HG03060 (cell line): ENCODE measurements around the gene FER1L5.

Source experiments
- ATAC-seq: cut with Tn5 transposase; IDR thresholded peaks from one replicate; pipeline ENCODE4 v1.9.1; 2021; ENCODE audit warnings: low read depth, moderate number of reproducible peaks; ENCODE audit not compliant: unreplicated experiment

The FER1L5 gene

GRCh38 chr2:96694279-96694678, 51.7 kb downstream of the FER1L5 start:
- no peak for ATAC-seq

- no peak for ATAC-seq
Observed at GRCh38 chr2:96694816-96695455, 52.4 kb downstream of the FER1L5 start.

DNA sequence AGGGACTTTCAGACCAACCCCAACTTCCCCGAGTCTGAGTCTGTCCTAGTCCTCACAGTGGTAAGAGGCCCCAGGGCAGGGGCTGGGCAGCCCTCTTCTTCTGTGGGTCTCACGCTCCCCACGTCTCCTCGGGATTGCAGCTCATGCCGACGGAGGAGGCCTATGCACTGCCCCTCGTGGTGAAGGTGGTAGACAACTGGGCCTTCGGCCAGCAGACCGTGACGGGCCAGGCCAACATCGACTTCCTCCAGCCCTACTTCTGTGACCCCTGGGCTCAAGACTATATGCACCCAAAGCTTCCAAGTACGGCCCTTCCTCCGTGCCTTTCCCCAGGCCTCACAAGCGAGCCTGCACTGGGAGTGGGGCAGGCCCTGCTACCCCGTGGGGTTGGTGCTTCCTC, 53.0 kb downstream of the FER1L5 start:
- ATAC-seq, result no peak

DNA sequence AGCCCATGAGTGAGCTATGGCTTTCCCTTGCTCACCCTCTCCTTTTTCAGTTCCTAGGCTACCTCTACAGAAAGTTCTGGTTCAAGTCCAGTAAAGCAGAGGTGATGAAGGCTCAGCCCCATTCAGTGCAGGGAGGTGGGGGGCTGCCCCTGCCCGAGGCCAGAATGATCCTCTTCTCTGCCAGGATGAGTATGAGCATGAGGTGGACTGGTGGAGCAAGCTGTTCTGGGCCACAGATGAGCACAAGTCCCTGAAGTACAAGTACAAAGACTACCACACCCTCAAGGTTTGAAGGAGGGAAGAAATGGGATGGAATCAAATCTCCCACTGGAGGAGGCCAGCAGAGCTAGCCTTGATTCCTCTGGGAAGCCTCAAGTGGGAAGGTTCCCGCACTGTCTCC, 54.9 kb downstream of the FER1L5 start:
- ATAC-seq, result no peak

DNA sequence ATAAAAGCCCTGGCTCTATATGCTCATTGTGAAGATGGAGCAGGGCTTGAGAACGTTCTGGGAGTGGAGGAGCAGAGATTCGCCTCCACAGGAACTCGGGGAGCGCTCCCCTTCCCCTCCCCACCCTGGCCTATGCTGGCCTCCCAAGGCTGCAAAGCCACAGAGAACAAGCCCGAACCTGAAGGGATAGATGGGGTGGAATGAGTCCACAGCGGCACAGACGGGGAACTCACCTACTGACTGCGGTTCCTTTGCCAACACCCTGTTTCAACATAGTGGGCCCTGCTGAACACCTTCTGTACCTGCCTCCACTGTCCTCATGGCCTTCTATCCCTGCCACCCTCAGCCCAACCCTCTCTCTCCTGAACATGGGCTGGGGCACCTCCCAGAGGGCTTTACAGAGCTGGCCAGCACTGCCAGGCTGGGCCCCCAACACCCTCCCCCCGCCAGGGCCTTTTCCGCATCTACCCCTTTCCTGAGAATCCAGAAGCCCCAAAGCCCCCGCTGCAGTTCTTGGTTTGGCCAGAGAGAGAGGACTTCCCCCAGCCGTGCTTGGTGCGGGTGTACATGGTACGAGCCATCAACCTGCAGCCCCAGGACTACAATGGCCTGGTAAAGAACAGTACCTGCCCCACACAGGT, 55.8 kb downstream of the FER1L5 start:
- ATAC-seq, result no peak

- no peak for ATAC-seq
Observed at GRCh38 chr2:96699021-96699420, 56.5 kb downstream of the FER1L5 start.

DNA sequence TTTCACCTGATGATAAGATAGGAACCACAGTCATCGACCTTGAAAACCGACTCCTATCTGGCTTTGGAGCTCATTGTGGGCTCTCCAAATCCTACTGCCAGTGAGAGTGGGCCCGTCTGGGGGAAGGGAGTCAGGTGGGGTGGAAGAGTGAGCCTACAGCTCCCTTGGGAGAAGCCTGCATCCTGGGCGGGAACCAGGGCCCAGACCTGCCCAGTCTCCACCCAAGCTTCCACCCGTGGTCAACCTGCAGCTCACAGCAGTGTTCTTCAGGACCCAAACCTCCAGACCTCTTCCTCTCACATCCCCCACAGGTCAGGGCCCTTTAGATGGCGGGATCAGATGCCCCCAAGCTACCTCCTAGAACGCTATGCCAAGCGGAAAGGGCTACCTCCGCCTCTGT, 57.1 kb downstream of the FER1L5 start:
- no peak for ATAC-seq

GRCh38 chr2:96700086-96700485, 57.5 kb downstream of the FER1L5 start:
- ATAC-seq, result no peak

GRCh38 chr2:96701636-96702035, 59.1 kb downstream of the FER1L5 start:
- no peak for ATAC-seq

GRCh38 chr2:96702098-96702785, 59.7 kb downstream of the FER1L5 start:
- ATAC-seq, result no peak

DNA sequence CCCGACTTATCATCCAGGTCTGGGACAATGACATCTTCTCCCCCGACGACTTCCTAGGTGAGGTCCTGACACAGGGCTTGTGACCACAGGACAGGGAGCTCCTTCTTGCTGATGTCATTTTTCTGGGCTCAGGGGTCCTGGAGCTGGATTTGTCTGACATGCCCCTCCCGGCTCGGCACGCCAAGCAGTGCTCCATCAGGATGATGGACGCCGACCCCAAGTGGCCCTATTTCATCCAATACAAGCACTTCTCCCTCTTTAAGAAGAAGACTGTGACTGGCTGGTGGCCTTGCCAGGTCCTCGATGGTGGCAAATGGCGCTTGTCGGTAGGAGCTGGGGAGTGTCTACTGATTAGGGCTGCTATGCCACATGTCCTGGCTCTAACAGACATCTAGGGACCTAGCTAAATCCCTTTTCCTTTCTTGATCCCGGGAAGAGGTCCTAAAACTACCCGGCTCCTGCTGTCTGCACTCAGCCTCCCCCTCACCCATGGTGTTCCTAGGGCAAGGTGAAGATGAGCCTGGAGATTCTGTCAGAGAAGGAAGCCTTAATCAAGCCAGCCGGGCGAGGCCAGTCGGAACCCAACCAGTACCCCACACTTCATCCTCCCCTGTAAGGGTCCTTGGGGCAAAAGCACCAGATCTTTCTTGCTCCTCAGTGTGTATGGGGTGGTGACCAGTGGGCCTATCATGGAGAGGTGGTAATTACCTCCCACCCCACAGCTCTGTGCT, 60.6 kb downstream of the FER1L5 start:
- ATAC-seq, result no peak

DNA sequence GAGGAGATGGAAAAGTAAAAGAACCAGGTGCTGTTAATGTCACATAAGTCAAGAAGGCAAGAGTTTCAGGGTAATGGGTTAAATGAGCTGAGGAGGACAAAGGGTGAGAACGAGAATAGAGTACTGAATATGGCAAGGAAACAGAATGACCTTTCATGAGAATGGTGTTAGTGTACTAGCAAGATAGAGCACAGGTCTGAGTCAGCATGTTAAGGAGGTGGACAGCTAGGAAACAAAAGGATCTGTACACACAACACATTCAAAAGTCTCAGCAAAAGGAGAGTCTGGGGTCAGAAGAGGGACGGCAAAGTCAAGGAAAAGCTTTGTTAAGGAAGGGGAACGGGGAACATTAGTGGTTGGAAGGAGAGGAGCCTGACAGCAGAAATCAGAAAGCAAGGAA, 68.4 kb downstream of the FER1L5 start:
- ATAC-seq, result no peak

DNA sequence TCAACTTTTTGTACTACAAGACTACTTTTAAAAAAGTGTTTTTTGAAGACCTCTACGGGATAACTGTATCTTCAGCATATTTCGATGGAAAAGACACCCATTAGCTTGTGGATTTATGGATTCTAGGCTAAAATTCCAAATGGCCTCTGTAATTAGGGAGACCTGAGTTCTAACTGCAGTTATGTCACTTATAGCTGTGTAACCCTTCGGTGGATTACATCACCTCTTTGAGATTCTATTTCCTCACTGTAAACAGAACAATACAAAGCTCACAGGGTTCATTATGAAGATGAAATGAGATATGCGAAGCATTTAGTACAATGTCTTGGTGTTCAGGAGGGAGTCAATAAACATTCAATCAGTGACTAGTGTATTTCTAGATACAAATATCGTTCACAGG, 73.1 kb downstream of the FER1L5 start:
- no peak for ATAC-seq

GRCh38 chr2:96716388-96716787, 73.8 kb downstream of the FER1L5 start:
- ATAC-seq, result no peak

DNA sequence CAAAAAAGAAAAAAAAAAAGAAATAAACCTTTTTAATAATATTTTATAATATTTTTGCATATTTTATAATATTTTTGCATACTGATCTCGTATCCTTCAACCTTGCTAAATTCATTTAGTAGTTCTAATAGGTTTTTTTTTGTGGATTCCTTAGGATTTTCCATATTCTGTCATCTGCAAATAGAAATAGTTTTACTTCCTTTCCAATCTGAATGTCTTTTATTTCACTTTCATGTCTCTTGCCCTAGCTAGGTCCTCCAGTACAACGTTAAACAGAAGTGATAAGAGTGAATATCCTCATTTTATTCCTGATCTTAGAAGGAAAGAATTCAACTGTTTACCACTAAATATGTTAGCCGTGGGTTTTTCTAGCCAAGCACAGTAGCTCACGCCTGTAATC, 83.6 kb downstream of the FER1L5 start:
- no peak for ATAC-seq

DNA sequence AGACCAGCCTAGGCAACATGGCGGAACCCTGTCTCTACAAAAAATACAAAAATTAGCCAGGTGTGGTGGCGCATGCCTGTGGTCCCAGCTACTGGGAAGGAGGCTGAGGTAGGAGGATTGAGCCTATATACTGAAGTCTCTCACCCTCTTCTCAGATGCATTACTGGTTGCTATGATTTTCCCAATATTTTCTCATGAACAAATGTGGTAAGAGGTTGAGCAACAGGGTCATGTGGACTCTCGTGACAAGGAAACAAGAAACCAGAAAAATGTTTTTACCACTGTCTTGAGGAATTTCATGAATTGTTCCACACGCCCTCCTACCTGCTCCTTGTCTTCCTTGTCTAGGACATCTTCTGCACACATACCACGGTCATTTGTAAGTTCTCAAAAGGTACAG, 84.9 kb downstream of the FER1L5 start:
- no peak for ATAC-seq

- ATAC-seq, result no peak
Observed at GRCh38 chr2:96729748-96730147, 87.2 kb downstream of the FER1L5 start.

DNA sequence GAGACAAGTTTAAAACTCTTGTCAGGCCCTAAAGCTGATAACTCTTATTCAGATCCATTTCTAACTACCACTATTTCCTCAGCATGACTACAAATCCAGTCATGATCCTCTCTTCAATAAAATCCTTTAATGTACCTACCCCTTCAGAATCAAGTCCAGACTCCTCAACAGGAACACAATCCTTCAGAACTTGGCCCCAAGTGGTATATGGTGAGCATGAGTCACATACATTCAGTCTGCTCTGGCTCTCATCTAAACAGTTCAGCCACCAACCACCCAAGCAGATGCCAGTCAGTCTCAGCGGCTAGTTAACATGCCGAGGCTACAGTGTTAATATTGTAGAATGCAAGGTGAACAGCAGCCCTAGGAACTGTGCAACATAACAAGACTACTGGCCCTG, 87.6 kb downstream of the FER1L5 start:
- ATAC-seq, result no peak

DNA sequence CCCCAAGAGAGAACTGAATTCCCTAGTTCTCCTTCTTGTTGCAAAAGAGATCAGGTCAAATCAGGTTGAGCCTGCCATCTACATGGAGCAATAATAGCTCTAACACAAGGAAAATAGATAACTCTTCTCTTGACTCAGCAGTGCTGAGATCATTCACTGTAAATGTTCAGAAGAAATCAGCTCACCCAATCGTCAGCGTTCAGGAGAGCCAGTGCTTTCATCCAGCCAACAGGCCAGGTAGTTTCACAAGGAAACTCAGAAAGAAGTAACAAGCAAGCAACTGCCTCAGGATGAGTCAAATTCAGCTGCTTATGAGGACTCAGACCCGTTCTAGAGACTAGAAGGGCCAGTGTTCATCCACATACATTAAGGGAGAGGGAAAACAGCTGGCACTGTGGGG, 91.4 kb downstream of the FER1L5 start:
- no peak for ATAC-seq

- ATAC-seq, result no peak
Observed at GRCh38 chr2:96734880-96735583, 92.5 kb downstream of the FER1L5 start.

DNA sequence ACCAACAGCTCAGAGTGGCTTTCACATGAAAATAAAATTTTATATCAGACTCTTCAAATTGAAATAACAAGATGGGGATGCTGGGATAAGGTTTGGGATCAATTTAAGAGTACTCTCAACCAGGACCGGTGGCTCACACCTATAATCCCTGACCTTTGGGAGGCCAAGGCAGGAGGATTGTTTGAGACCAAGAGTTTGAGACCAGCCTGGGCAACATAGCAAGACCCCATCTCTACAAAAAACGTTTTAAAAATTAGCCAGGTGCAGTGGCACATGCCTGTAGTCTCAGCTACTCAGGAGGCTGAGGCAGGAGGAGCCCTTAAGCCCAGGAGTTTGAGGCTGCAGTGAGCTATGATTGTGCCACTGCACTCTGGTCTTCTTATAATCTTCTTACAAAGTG, 94.7 kb downstream of the FER1L5 start:
- no peak for ATAC-seq
